IPS-20b (cell line): ENCODE measurements around the gene PCDH9.
A peak's percentile ranks its signal among the peaks of the same experiment; 100 is the strongest.

Experiments
- H3K27ac ChIP-seq: one replicate; pipeline ENCODE4 v1.5.1; 2013; ENCODE audit warnings: low read length
- H3K27me3 ChIP-seq: 2 replicates; pipeline ENCODE4 v1.6.1; 2013; ENCODE audit warnings: mild to moderate bottlenecking, low read length, inconsistent platforms; ENCODE audit not compliant: insufficient read depth
- H3K36me3 ChIP-seq: 2 replicates; pipeline ENCODE4 v1.6.1; 2013; ENCODE audit warnings: low read depth, mild to moderate bottlenecking, inconsistent platforms, low read length, moderate library complexity; ENCODE audit not compliant: insufficient read depth
- H3K4me1 ChIP-seq: 2 replicates; pipeline ENCODE4 v1.6.1; 2013; ENCODE audit warnings: mild to moderate bottlenecking, control low read depth, inconsistent platforms, low read length, moderate library complexity; ENCODE audit not compliant: insufficient read depth
- H3K4me3 ChIP-seq: 2 replicates; pipeline ENCODE4 v1.5.1; 2013; ENCODE audit warnings: mild to moderate bottlenecking, low read length, inconsistent platforms
- H3K9ac ChIP-seq: 2 replicates; pipeline ENCODE4 v1.6.1; 2013; ENCODE audit warnings: low read depth, mild to moderate bottlenecking, inconsistent platforms, low read length, moderate library complexity
- H3K9me3 ChIP-seq: 2 replicates; pipeline ENCODE4 v1.6.1; 2013; ENCODE audit warnings: mild to moderate bottlenecking, low read depth, low read length, inconsistent platforms; ENCODE audit not compliant: insufficient read depth

PCDH9 gene

GRCh38 chr13:67229481-67230403 lies at the start of gene PCDH9:
Gene PCDH9 (minus strand): TSS chr13:67230336. CDS start chr13:67228440, 1,896 bp downstream.
- Histone ChIP-seq H3K27ac (no peak within 1 kb of the TSS), H3K36me3 (no peaks in the 10 kb centered on the region), H3K4me1 (peaks cover 17% of the 10 kb centered on the region), H3K9me3 (no peaks in the 10 kb centered on the region), H3K27me3 (peaks cover 34% of the 10 kb centered on the region), H3K9ac (peak within 1 kb of the TSS; percentile 79), H3K4me3 (peak within 1 kb of the TSS; percentile 90)

GRCh38 chr13:67278235-67278634 lies 48.1 kb upstream of the PCDH9 start:
- Histone ChIP-seq H3K27me3 (no peaks in the 10 kb centered on the region), H3K9ac (no peak overlapping the region), H3K36me3 (no peaks in the 10 kb centered on the region), H3K4me3 (no peak overlapping the region), H3K9me3 (no peaks in the 10 kb centered on the region), H3K27ac (no peak overlapping the region), H3K4me1 (peaks cover 17% of the 10 kb centered on the region)

- H3K27me3 ChIP-seq = no peaks in the 10 kb centered on the region
- no peak overlapping the region for H3K9ac ChIP-seq
- H3K4me1 ChIP-seq = peaks cover 22% of the 10 kb centered on the region
- H3K4me3 ChIP-seq = no peak overlapping the region
- no peak overlapping the region for H3K27ac ChIP-seq
- no peaks in the 10 kb centered on the region for H3K9me3 ChIP-seq
- H3K36me3 ChIP-seq = no peaks in the 10 kb centered on the region
Measured at GRCh38 chr13:67277581-67277980, 47.4 kb upstream of the PCDH9 start.

- Histone ChIP-seq H3K27ac (no peak overlapping the region), H3K36me3 (no peaks in the 10 kb centered on the region), H3K9me3 (no peaks in the 10 kb centered on the region), H3K4me1 (peaks cover 13% of the 10 kb centered on the region; the same call in 1 of the 2 replicates), H3K27me3 (no peaks in the 10 kb centered on the region), H3K4me3 (no peak overlapping the region), H3K9ac (no peak overlapping the region)
Measured at GRCh38 chr13:67275351-67275960, 45.3 kb upstream of the PCDH9 start.

GRCh38 chr13:67273001-67273400 lies 42.9 kb upstream of the PCDH9 start:
- Histone ChIP-seq H3K9ac (no peak overlapping the region), H3K4me3 (no peak overlapping the region), H3K4me1 (peaks cover 13% of the 10 kb centered on the region; the same call in 1 of the 2 replicates), H3K9me3 (no peaks in the 10 kb centered on the region), H3K27ac (no peak overlapping the region), H3K27me3 (no peaks in the 10 kb centered on the region), H3K36me3 (no peaks in the 10 kb centered on the region)

GRCh38 chr13:67267136-67267535 lies 37.0 kb upstream of the PCDH9 start:
- Histone ChIP-seq H3K9me3 (no peaks in the 10 kb centered on the region), H3K36me3 (no peaks in the 10 kb centered on the region), H3K4me3 (no peak overlapping the region), H3K4me1 (no peaks in the 10 kb centered on the region), H3K9ac (no peak overlapping the region), H3K27ac (no peak overlapping the region), H3K27me3 (no peaks in the 10 kb centered on the region)

- H3K9me3 ChIP-seq = no peaks in the 10 kb centered on the region
- no peaks in the 10 kb centered on the region for H3K36me3 ChIP-seq
- peaks cover 11% of the 10 kb centered on the region; the same call in 1 of the 2 replicates for H3K4me1 ChIP-seq
- no peak overlapping the region for H3K9ac ChIP-seq
- H3K27me3 ChIP-seq = no peaks in the 10 kb centered on the region
- no peak overlapping the region for H3K27ac ChIP-seq
- H3K4me3 ChIP-seq = no peak overlapping the region
Measured at GRCh38 chr13:67259208-67259607, 29.1 kb upstream of the PCDH9 start.

- 0 out of 2 replicates have a peak overlapping the region, but pooled peaks have one; percentile 6 for H3K4me3 ChIP-seq
- H3K9ac ChIP-seq = no peak overlapping the region
- no peaks in the 10 kb centered on the region for H3K27me3 ChIP-seq
- H3K9me3 ChIP-seq = no peaks in the 10 kb centered on the region
- no peaks in the 10 kb centered on the region for H3K36me3 ChIP-seq
- peaks cover 11% of the 10 kb centered on the region; the same call in 1 of the 2 replicates for H3K4me1 ChIP-seq
- H3K27ac ChIP-seq = no peak overlapping the region
Measured at GRCh38 chr13:67258482-67258881, 28.3 kb upstream of the PCDH9 start.

GRCh38 chr13:67238861-67239260 lies 8.7 kb upstream of the PCDH9 start:
- no peaks in the 10 kb centered on the region for H3K9me3 ChIP-seq
- no peak overlapping the region for H3K27ac ChIP-seq
- no peak overlapping the region for H3K4me3 ChIP-seq
- no peaks in the 10 kb centered on the region for H3K36me3 ChIP-seq
- peaks cover 4% of the 10 kb centered on the region; the same call in 1 of the 2 replicates for H3K4me1 ChIP-seq
- no peak overlapping the region for H3K9ac ChIP-seq
- no peaks in the 10 kb centered on the region for H3K27me3 ChIP-seq

- Histone ChIP-seq H3K9me3 (no peaks in the 10 kb centered on the region), H3K36me3 (no peaks in the 10 kb centered on the region), H3K4me1 (peaks cover 6% of the 10 kb centered on the region; the same call in 1 of the 2 replicates), H3K27me3 (no peaks in the 10 kb centered on the region), H3K9ac (no peak overlapping the region), H3K4me3 (no peak overlapping the region), H3K27ac (no peak overlapping the region)
Measured at GRCh38 chr13:67238277-67238859, 8.2 kb upstream of the PCDH9 start.

GRCh38 chr13:67235265-67235664 lies 5.1 kb upstream of the PCDH9 start:
- no peaks in the 10 kb centered on the region for H3K36me3 ChIP-seq
- H3K27ac ChIP-seq = no peak overlapping the region
- H3K9ac ChIP-seq = no peak overlapping the region
- no peaks in the 10 kb centered on the region for H3K9me3 ChIP-seq
- H3K4me1 ChIP-seq = peaks cover 6% of the 10 kb centered on the region; the same call in 1 of the 2 replicates
- peaks cover 6% of the 10 kb centered on the region; the same call in 1 of the 2 replicates for H3K27me3 ChIP-seq
- H3K4me3 ChIP-seq = no peak overlapping the region
